Left lung (tissue), 10 donors: ENCODE data around the gene KCNRG. TPM values are rescaled to one million over a fixed set of nuclear protein-coding genes. Genes with fewer than 3 reads are reported as not detected.
A peak's percentile ranks its signal among the peaks of the same experiment; 100 is the strongest.
"Not testable (repeated sequence)": the region's sequence is repeated elsewhere in the genome, so short reads cannot be mapped to it uniquely, and the experiment has no call there.

Experiments used
- ATAC-seq: fragments of 200-7000 bp; cut with Tn5 transposase; one replicate; pipeline ENCODE4 v1.9.1; 2020; ENCODE audit warnings: moderate library complexity
- DNase-seq, 4 donors: peaks; one replicate each; pipeline ENCODE4 v3.0.0-alpha.2; 2013 to 2020
- H3K27ac ChIP-seq, 2 donors: fragments of 200-600 bp; sonication (generic) in 1 of 2; one replicate each; pipeline versions ENCODE4 v1.5.0 to v1.8.0; 2020 to 2021
- H3K27me3 ChIP-seq, 2 donors: fragments of 200-600 bp; sonication (generic) in 1 of 2; one replicate each; pipeline versions ENCODE4 v1.5.0 to v1.8.0; 2020 to 2021
- H3K36me3 ChIP-seq, 2 donors: fragments of 200-600 bp; sonication (generic) in 1 of 2; one replicate each; pipeline versions ENCODE4 v1.5.0 to v1.8.0; 2020 to 2021
- H3K4me1 ChIP-seq, 2 donors: fragments of 200-600 bp; one replicate each; pipeline ENCODE4 v1.8.0; 2021
- H3K4me3 ChIP-seq, 2 donors: fragments of 200-600 bp; sonication (generic) in 1 of 2; one replicate each; pipeline versions ENCODE4 v1.5.0 to v1.8.0; 2020 to 2021; ENCODE audit warnings: mild to moderate bottlenecking in 1 of 2
- H3K9me3 ChIP-seq, 2 donors: fragments of 200-600 bp; sonication (generic) in 1 of 2; one replicate each; pipeline versions ENCODE4 v1.5.0 to v1.8.0; 2020 to 2021
- intact Hi-C, 2 donors: fragments of 100-400 bp; cut with DNase I; formaldehyde crosslinking; loops; one replicate each; pipeline versions ENCODE4 v1.11.2 to v1.14.2; 2022
- polyA plus RNA-seq, 6 donors: library from polyadenylated mRNA; unstranded; fragments of 120-200 nt; gene quantifications; one replicate each; pipeline ENCODE4 v1.2.1, GENCODE V29; 2013; ENCODE audit not compliant: insufficient read length in 6 of 6
- total RNA-seq, 2 donors: library from RNA; stranded (reverse); fragmentation: NEBNext Ultra II Directional; extraction: Animal tissue kit (Norgen Biotek cat#: 25700); gene quantifications; one replicate each; pipeline ENCODE4 v1.2.1, GENCODE V29; 2021
- TF ChIP-seq, protein P1 (sequence below), 2 donors: fragments of 200-600 bp; sonication (generic) in 1 of 2; IDR thresholded peaks; one replicate each; pipeline versions ENCODE4 v1.5.0 to v1.8.0; 2021; ENCODE audit warnings: antibody characterized with exemption in 2 of 2
- donor health status: DM: no; HTN: yes; CAD: no.
- donor health status: DM: no; HTN: no; CAD: no.

KCNRG gene
- total and polyA plus RNA-seq, 8 donors, result 0.67 to 7.1 (median 3.2) TPM

GRCh38 chr13:50055454-50055853 is 40.2 kb downstream of the KCNRG start:
- Histone ChIP-seq H3K4me3 (no peak overlapping the region), H3K4me1 (no peaks in the 10 kb centered on the region), H3K9me3 (no peaks in the 10 kb centered on the region), H3K36me3 (peaks cover 0 to 22% of the 10 kb centered on the region in 2 donors), H3K27me3 (no peaks in the 10 kb centered on the region), H3K27ac (no peak overlapping the region)
- TF ChIP-seq, protein P1, sequence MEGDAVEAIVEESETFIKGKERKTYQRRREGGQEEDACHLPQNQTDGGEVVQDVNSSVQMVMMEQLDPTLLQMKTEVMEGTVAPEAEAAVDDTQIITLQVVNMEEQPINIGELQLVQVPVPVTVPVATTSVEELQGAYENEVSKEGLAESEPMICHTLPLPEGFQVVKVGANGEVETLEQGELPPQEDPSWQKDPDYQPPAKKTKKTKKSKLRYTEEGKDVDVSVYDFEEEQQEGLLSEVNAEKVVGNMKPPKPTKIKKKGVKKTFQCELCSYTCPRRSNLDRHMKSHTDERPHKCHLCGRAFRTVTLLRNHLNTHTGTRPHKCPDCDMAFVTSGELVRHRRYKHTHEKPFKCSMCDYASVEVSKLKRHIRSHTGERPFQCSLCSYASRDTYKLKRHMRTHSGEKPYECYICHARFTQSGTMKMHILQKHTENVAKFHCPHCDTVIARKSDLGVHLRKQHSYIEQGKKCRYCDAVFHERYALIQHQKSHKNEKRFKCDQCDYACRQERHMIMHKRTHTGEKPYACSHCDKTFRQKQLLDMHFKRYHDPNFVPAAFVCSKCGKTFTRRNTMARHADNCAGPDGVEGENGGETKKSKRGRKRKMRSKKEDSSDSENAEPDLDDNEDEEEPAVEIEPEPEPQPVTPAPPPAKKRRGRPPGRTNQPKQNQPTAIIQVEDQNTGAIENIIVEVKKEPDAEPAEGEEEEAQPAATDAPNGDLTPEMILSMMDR (IDR thresholded peaks at IDR 0.05), result no peak
- intact Hi-C loops, result no loop called here
- no peak for DNase-seq
- no peak for ATAC-seq

- Histone ChIP-seq H3K4me3 (no peak overlapping the region), H3K27ac (no peak overlapping the region), H3K9me3 (no peaks in the 10 kb centered on the region), H3K4me1 (no peaks in the 10 kb centered on the region), H3K27me3 (no peaks in the 10 kb centered on the region), H3K36me3 (peaks cover 0 to 12% of the 10 kb centered on the region in 2 donors)
- TF ChIP-seq, protein P1 (IDR thresholded peaks at IDR 0.05), result no peak
- DNase-seq, result no peak
- no peak for ATAC-seq
- intact Hi-C loops, result no loop called here
These were observed 45.5 kb downstream of the KCNRG start for GRCh38 chr13:50060718-50061117.

DNA sequence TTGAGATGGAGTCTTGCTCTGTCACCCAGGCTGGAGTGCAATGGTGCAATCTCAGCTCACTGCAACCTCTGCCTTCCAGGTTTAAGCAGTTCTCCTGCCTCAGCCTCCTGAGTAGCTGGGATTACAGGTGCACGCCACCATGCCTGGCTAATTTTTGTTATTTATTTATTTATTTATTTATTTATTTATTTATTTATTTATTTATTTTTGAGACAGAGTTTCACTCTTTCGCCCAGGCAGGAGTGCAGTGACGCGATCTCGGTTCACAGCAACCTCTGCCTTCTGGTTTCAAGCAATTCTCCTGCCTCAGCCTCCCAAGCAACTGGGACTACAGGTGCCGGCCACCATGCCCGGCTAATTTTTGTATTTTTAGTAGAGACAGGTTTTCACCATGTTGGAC is 47.1 kb downstream of the KCNRG start:
- H3K9me3 ChIP-seq, DNase-seq, H3K4me3 ChIP-seq, H3K27ac ChIP-seq, H3K4me1 ChIP-seq, intact Hi-C loops, H3K27me3 ChIP-seq, ATAC-seq: not testable (repeated sequence)
- H3K36me3 ChIP-seq, result peaks cover 0 to 28% of the 10 kb centered on the region in 2 donors

DNA sequence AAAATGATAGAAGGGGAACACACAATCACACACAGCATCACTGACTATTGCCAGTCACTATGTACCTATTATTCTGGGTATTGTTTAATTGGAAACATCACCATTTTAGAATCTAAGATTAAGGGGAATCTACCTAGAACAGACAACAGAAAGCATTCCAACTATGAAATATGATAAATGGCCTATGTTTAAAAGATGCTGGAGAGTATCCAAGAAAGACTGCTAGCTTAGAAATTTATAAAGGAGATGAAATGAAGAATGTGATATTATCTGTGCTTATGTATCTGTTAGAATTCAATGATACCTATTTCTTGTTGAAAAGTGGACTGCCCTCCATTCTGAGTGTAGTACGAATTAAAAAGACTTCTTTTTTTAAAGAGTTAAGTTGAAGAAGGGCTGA is 50.5 kb downstream of the KCNRG start:
- Histone ChIP-seq H3K4me3 (no peak overlapping the region), H3K9me3 (no peaks in the 10 kb centered on the region), H3K27me3 (no peaks in the 10 kb centered on the region), H3K4me1 (peaks cover 4 to 18% of the 10 kb centered on the region in 2 donors), H3K36me3 (peaks cover 0 to 35% of the 10 kb centered on the region in 2 donors), H3K27ac (no peak overlapping the region)
- intact Hi-C loops, result no loop called here
- TF ChIP-seq, protein P1 (IDR thresholded peaks at IDR 0.05), result no peak
- DNase-seq (no peak), ATAC-seq (no peak)

- H3K36me3 ChIP-seq, result peaks cover 0 to 35% of the 10 kb centered on the region in 2 donors
- H3K27ac ChIP-seq, result peak overlapping the region in 1 of 2 donors; percentile 39
- no peak overlapping the region for H3K4me3 ChIP-seq
- H3K9me3 ChIP-seq, result no peaks in the 10 kb centered on the region
- peaks cover 4 to 39% of the 10 kb centered on the region in 2 donors for H3K4me1 ChIP-seq
- TF ChIP-seq, protein P1 (IDR thresholded peaks at IDR 0.05), result no peak
- intact Hi-C loops, result no loop called here
- no peaks in the 10 kb centered on the region for H3K27me3 ChIP-seq
- ATAC-seq, result no peak
- DNase-seq, result no peak
These were observed 53.3 kb downstream of the KCNRG start for GRCh38 chr13:50068508-50068907.

GRCh38 chr13:50069261-50069660 is 54.0 kb downstream of the KCNRG start:
- Histone ChIP-seq H3K27ac (peak overlapping the region in 1 of 2 donors; percentile 39), H3K9me3 (no peaks in the 10 kb centered on the region), H3K36me3 (peaks cover 0 to 35% of the 10 kb centered on the region in 2 donors), H3K4me3 (no peak overlapping the region), H3K4me1 (peaks cover 4 to 39% of the 10 kb centered on the region in 2 donors), H3K27me3 (no peaks in the 10 kb centered on the region)
- TF ChIP-seq, protein P1 (IDR thresholded peaks at IDR 0.05), result no peak
- ATAC-seq (no peak), DNase-seq (no peak)
- intact Hi-C loops, result no loop called here
